Measurements from ENCODE around the gene OCA2.

- TF ChIP-seq REST (IDR thresholded peaks at IDR 0.05; ENCODE audit: borderline replicate concordance) (no peak), RAD21 (conservative IDR thresholded peaks at IDR 0.05) (no peak), EP300 (conservative IDR thresholded peaks at IDR 0.05; ENCODE audit: poor library complexity, severe bottlenecking) (no peak), POLR2AphosphoS5 (IDR thresholded peaks at IDR 0.05) (no peak), MXI1 (conservative IDR thresholded peaks at IDR 0.05; ENCODE audit: poor library complexity, severe bottlenecking) (no peak), CTCF (IDR thresholded peaks at IDR 0.05; ENCODE audit: poor library complexity, severe bottlenecking) (no peak)
Measured at GRCh38 chr15:27722102-27722501, 377.0 kb downstream of the OCA2 start.

All from neural cell (in vitro differentiated cells).